Measurements from ENCODE around the gene MAPK4.

Gene MAPK4

GRCh38 chr18:50578030-50578429 is 18.1 kb downstream of the MAPK4 start:
- Histone ChIP-seq H3K4me3 (ENCODE audit: low read depth, low read length) (no peak overlapping the region), H3K27me3 (ENCODE audit: insufficient read depth, low read depth, severe bottlenecking) (no peaks in the 10 kb centered on the region), H3K9me3 (ENCODE audit: severe bottlenecking) (peaks cover 6% of the 10 kb centered on the region), H3K27ac (no peak overlapping the region), H3K36me3 (no peaks in the 10 kb centered on the region)
- TF ChIP-seq CTCF (IDR thresholded peaks at IDR 0.05; ENCODE audit: low read depth, low read length) = no peak
- no peak for DNase-seq

- no peak for DNase-seq
- TF ChIP-seq CTCF (IDR thresholded peaks at IDR 0.05; ENCODE audit: low read depth, low read length) = no peak
- Histone ChIP-seq H3K27ac (no peak overlapping the region), H3K4me3 (ENCODE audit: low read depth, low read length) (no peak overlapping the region), H3K36me3 (no peaks in the 10 kb centered on the region), H3K9me3 (ENCODE audit: severe bottlenecking) (peaks cover 8% of the 10 kb centered on the region), H3K27me3 (ENCODE audit: insufficient read depth, low read depth, severe bottlenecking) (no peaks in the 10 kb centered on the region)
Measured at GRCh38 chr18:50578651-50579050, 18.8 kb downstream of the MAPK4 start.

GRCh38 chr18:50579061-50579774 is 19.3 kb downstream of the MAPK4 start:
- no peaks in the 10 kb centered on the region for H3K36me3 ChIP-seq
- H3K4me3 ChIP-seq (ENCODE audit: low read depth, low read length) = no peak overlapping the region
- no peaks in the 10 kb centered on the region for H3K27me3 ChIP-seq (ENCODE audit: insufficient read depth, low read depth, severe bottlenecking)
- DNase-seq = no peak
- no peak overlapping the region for H3K27ac ChIP-seq
- peaks cover 8% of the 10 kb centered on the region for H3K9me3 ChIP-seq (ENCODE audit: severe bottlenecking)
- no peak for TF ChIP-seq CTCF (IDR thresholded peaks at IDR 0.05; ENCODE audit: low read depth, low read length)

- no peaks in the 10 kb centered on the region for H3K27me3 ChIP-seq (ENCODE audit: insufficient read depth, low read depth, severe bottlenecking)
- peaks cover 8% of the 10 kb centered on the region for H3K9me3 ChIP-seq (ENCODE audit: severe bottlenecking)
- H3K4me3 ChIP-seq (ENCODE audit: low read depth, low read length) = no peak overlapping the region
- no peak overlapping the region for H3K27ac ChIP-seq
- TF ChIP-seq CTCF (IDR thresholded peaks at IDR 0.05; ENCODE audit: low read depth, low read length) = no peak
- DNase-seq = no peak
- no peaks in the 10 kb centered on the region for H3K36me3 ChIP-seq
Measured at GRCh38 chr18:50581517-50581916, 21.6 kb downstream of the MAPK4 start.

GRCh38 chr18:50582500-50582899 is 22.6 kb downstream of the MAPK4 start:
- H3K36me3 ChIP-seq = no peaks in the 10 kb centered on the region
- H3K27me3 ChIP-seq (ENCODE audit: insufficient read depth, low read depth, severe bottlenecking) = no peaks in the 10 kb centered on the region
- no peak for TF ChIP-seq CTCF (IDR thresholded peaks at IDR 0.05; ENCODE audit: low read depth, low read length)
- H3K4me3 ChIP-seq (ENCODE audit: low read depth, low read length) = no peak overlapping the region
- peaks cover 8% of the 10 kb centered on the region for H3K9me3 ChIP-seq (ENCODE audit: severe bottlenecking)
- H3K27ac ChIP-seq = no peak overlapping the region
- DNase-seq = no peak

GRCh38 chr18:50586710-50587109 is 26.8 kb downstream of the MAPK4 start:
- DNase-seq = no peak
- H3K4me3 ChIP-seq (ENCODE audit: low read depth, low read length) = no peak overlapping the region
- H3K27me3 ChIP-seq (ENCODE audit: insufficient read depth, low read depth, severe bottlenecking) = no peaks in the 10 kb centered on the region
- H3K9me3 ChIP-seq (ENCODE audit: severe bottlenecking) = peaks cover 8% of the 10 kb centered on the region
- H3K36me3 ChIP-seq = no peaks in the 10 kb centered on the region
- H3K27ac ChIP-seq = no peak overlapping the region
- TF ChIP-seq CTCF (IDR thresholded peaks at IDR 0.05; ENCODE audit: low read depth, low read length) = 0 out of 2 replicates have a peak, but pooled peaks have one; percentile 1
